GM21360 (cell line): ENCODE data around the gene MRE11.
A peak's percentile ranks its signal among the peaks of the same experiment; 100 is the strongest.

Experiments
- ATAC-seq: cut with Tn5 transposase; IDR thresholded peaks from one replicate; pipeline ENCODE4 v1.9.1; 2021; ENCODE audit warnings: mild to moderate bottlenecking, moderate library complexity; ENCODE audit not compliant: unreplicated experiment

Gene MRE11

DNA sequence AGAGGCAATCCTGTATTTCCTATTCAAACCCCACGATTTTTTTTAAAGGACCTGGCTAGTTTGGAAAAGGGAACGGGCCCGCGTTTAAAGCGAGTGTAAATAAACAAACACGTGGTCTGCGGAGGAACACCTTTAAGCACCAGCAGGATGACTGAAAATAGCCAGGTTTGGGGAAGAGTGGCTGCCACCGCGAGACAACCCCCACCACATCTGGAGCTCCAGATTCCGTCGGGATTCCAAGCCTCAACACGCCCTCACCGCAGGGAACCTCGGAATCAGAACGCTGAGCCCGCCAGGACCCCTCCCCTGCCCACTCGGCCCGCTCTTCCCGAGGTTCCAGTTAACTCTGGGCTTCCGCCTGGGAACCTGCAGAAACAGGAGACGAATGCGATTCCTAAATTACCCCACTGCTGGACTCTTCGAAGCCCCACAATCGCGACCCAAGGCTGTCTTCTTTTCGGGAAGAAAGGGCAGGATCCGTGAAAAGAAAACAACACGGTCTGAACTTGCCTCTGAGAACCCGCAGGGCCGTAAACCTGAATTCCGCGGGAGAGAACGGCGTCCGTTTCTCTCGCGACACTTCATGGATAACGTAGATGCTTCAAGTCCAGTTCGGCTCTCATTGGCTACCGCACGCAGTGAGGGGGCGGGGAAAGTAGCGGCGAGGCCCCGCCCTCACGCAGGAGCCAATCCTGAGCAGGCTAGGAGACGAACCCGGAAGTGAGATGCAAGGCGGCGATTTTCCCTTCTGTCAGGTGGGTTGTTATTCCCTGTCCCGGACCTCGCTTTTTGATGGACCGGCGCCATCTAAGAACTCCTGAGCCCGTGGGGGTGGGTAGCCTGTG, at the start of gene MRE11, which contains the start of gene ANKRD49:
TSS of gene MRE11 (minus strand) at position 564 of the 845 bp plus-strand sequence. CDS start 1,043 bp downstream, outside the sequence.
TSS of gene ANKRD49 (plus strand) at position 704 of the 845 bp plus-strand sequence. CDS start 2,710 bp downstream, outside the sequence.
- peak; percentile 100 for ATAC-seq

DNA sequence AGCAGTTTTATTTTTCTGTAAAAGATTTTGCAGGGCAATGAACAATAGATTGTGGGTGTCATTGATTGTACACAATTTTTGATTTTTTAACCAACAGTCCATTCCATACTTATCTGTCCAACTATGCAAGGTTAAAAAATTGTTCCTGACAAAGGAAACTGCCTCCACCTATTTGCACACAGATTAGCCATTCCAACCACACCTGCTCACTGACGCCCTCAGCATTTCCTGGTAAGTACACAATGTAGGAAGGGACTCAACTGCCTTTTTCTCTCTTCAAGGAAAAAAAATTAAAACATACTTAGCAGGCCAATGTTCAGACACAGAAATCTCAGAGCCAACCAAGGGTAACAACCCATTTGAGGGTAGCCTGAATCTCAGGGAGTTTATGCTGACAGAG, 45.8 kb upstream of the MRE11 start:
- ATAC-seq, result no peak

DNA sequence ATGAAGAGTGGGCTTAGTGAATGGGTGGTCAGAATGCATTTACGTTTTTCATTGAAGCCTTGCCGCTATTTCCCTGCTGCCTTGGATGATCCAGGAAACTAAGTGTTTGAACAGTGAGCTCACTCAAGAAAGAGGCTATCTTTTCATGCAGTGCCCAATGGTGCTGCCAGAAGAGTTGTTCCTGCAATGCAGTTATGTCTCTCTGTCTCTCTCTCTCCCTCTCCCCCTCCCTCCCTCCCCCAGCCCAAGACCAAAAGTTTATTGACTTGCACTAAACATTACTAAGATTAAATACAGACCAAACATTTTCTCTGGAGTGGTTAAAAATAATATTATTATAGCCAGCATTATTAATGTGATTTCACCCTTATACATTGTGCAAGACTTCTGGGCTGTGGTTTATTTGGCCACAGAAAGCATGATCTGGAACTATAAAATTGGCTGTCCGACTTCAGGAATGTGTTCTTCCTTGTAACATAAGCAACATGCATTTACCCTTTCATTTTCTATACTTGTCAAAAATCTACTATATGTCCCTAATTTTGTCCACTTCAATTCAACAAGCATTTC, 43.5 kb upstream of the MRE11 start:
- ATAC-seq, result no peak

DNA sequence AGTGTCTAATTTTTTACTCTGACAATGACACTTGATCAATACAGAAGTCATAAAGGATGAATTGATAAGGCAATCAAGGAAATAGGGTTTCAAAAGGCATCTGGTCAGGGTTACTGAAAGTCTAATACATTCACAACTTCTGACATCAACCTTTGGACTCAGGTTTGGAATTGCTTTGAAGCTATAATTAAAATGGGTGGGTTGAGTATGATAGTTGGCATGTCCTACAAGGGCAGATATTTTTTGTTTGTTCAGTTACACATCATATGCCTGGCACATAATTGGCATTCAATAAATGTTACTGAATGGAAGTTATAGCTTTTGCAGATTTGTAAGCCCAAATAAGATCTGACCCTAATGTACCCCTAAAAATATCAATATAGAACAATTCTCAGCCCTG, 42.7 kb upstream of the MRE11 start:
- no peak for ATAC-seq

DNA sequence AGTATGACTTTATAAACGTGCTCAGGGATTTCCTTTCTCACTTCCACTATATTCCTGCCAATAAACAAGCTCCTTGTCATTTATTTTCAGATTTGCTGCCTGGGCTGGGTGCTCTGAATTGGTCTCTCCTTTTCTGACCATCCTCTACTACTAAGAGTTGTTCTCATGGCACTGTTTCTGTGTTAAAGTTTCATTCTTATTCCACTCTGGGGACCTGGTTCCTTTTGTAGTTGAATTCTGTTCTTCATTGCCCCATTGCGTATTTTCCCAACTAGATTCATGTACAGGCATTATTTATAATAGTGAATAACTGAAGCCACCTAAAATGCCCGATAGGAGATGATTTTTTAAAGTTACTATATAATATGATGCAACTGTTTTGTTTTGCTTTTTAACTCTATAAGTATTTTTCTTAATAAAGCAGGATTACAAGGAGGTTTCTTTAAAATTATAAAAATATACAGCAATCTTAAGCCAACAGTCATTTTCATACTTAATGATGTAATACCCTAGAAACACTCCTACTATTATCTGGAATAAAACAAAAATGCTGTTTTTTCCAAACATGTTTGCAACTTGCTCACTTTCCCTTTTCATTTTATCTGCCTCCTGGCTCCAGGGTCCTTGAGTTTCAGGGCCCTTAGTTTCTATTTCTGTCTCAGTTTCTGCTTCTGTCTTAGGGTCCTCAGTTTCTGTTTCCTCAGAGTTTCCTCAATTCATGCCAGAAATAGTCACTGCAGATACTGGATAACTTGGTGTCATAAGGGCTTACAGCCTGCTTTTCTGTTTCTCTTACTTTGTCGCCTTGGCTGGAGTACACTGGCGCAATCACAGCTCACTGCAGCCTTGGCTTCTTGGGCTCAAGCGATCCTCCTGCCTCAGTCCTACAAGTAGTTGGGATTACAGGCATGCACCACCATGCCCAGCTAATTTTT, 40.3 kb upstream of the MRE11 start:
- no peak for ATAC-seq

DNA sequence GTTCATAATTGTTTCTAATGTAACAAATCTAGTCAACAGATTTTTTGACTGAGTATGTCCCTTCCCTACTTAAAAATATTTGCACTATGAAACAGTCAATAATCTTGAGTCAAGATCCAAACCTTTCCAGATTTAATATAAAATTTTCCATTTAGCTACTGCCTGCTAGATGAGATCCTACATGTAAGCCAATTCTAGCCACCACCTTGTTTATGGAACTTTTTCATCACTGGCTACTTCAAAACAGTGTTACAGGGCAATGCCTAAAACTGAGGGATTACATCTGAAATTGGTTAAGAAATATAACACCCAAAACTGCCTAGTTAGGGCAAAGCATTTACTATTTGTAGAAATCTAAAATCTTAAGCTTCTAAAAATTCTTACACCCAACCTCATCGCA, 39.6 kb upstream of the MRE11 start:
- no peak for ATAC-seq

DNA sequence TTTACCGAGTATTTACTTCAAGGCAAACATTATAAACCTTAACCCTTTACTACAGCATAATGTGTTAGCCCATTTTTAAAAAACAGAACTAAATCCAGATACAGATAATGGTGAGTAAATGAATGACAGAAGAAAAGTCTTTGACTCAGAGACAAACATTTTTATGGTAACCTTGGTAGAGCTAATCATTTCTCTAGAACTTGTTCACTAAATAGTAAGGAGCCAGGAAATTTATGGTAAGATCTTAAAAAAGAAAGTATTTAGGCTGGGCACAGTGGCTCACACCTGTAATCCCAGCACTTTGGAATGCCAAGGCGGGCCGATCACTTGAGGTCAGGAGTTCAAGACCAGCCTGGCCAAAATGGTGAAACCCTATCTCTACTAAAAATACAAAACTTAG, 38.6 kb upstream of the MRE11 start:
- no peak for ATAC-seq

DNA sequence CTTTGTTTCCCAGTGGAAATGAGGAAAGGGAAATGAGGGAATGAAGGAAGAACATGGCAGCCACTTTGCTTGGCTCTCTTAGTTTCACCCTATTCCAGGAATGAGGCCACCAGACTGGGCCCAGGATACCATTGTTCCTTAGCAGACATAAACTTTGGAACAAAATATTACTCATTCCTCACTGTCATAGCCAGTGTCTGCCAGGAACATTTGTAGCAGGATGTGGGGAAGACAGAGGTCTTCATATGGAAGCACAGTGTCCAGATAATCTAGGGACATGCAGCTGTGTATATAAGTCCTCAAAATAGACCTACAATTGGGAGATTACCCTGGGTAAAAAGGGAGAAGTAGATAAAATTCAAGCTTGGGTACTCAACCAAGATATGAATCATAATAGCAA, 34.9 kb upstream of the MRE11 start:
- ATAC-seq, result no peak

DNA sequence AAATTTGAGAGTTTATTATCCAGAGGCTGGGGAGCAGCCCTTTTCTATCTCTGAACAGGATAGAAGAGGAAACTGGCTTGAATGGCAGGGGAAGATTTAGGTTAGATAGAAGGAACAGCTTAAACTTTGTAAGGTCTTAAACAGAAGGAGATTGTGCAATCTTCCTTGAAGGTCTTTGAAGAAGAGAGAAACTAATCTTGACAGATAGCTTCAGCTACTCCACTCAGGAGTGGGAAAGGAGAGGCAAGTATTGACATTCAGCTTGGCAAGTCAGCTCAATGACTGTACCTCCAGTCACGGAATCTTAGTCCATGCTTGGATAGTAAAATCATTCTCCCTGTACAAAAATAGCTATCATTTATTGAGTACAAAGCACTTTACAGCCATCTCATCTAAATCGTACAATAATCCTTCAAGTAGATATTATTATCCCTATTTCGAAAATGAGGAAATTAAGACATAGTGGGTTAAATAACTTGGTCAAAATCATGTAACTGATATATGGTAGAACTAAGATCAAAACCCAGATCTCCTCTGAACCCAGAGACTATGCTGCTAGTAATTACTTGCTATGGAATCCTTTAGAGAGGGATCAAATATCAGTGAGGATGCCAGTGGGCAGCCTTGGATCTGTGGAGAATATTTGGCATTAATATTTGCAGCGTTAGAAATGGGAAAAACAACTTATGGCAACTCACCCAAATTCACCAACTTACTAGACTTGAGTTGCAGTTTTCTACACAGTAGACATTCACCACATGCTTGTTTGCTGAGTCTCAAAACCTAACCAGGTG, 33.2 kb upstream of the MRE11 start:
- ATAC-seq, result no peak

DNA sequence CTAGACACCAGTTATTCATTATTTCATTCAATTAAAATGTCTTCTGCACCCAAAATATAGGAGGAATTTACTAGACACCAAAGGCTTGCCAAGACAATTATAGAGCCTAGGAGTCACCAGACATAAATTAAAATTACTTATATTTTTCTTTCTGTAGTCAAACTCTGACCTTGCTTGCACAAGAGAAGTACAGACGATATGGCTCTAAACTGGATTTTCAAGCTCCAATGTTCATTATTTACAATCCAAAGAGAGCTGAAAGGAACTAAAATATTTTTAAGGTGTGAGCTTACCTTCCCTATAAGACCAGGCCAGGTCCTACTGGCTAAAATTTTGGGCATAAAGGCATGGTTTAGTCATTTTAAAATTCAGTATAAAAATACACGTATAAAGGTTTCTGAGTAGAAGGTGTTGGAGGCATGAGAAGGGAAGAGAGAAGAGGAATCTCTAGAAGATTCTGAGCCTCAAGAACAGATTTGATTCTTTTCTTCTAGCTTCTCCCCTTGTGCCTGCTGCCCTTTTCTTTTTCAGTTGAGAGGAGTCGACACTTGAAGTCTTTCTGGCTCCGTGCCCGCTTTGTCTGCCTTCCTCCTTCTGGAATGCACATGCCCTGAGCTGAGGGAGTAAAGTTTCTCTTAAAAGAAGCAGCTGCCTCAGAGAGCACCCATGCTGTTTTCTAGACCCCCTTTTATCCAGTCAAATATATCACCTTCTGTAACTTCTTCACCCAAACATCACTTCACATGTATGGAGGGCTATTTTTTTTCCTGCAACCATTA, 32.1 kb upstream of the MRE11 start:
- no peak for ATAC-seq

DNA sequence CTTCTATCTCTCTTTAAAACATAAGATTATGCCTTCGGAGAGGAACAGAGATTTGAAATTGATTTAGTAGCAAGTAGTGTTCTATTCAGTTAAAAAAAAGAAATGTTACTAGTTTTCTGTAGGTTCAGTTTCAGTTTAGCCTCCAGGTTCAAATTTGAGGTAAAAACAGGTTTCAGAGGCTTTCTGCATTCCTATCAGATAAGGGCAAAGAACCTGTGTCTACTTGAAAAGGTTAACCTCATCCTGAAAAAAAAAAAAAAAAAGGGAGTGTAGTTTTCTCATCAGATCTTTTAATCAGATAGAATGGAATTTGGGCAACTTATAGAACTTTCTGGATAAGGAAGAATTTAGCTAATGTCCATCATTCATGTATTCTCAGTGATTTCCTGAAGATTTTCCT, 30.7 kb upstream of the MRE11 start:
- no peak for ATAC-seq

DNA sequence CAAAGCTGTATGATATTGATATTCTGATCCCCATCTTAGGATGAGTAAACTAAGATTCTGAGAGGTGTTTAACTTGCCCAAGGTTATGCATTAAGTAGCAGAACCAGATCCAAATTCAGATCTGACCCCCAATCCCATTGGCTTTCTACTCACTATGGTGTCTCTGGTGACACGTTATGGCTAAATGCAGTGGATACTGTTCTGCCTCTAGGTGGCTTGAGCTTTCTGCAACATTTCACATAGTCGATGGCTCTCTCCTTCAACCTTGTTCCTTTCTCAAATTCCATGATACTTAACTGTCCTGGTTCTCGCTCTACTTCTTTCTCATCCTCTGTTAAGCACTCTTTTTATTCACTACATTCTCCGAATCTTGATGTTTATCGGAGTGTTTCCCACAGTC, 28.0 kb upstream of the MRE11 start:
- peak; percentile 63 for ATAC-seq

DNA sequence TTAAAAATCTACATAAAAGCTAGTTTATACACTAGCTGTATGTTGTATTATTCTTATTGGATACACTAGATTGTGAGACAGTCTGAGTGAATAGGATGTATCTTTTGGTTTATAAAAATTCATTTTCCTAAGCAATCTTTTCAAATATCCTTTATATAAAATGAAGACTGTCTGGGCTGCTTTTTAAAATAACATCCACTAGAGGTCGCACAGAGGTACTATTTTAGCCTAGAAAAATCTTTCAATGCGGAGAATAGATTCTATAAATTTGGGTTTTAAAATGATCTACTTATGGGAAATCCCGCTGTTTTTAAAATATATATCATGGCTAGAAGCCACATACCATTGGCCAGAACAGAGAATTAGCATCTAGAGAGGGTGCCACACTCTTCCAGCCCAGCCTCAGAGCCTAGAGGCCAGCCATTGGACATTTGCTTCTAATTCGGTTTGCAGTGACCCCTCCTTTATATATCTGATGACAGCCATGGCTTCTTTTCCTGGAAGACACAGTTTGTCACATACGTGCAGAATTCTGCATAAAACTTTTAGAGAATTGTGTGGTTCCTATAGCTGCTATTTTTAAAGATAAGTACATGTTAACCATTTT, 25.9 kb upstream of the MRE11 start:
- ATAC-seq, result no peak

DNA sequence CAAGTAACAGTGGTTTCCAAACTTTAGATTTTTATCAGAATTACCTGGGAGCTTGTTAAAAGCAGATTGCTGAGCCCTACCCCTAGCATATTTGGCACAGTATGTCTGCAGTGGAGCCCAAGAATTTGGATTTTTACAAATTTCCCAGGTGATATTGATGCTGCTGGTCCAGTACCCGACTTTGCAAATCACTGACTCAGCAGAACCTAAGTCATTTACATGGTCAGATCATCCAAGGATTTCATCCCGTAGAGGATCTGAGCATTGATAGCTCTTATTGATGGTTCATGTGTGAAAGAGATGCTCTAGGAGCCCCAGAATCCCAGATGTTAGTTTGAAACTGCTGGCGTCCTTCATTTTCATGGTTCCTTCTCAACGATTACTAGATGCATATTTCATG, 24.7 kb upstream of the MRE11 start:
- ATAC-seq, result no peak

DNA sequence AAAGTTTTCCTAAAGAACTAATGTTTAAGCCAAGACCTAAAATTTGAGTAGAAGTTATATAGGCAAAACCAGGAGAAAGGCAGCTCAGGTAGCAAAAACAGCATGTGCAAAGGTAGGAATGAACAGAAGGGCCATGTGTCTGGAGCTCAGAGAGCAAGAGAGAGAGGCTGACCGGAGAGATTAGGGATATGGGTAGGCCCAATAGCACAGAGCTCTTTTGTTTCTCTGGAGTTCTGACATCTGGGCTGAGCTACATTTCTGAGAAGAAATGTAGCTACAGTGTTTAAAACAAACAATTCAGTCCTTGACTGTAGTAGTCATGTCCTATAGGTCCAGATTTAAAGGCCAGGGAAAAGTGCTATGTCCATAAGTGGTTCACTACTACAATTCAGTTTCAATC, 23.1 kb upstream of the MRE11 start:
- no peak for ATAC-seq

DNA sequence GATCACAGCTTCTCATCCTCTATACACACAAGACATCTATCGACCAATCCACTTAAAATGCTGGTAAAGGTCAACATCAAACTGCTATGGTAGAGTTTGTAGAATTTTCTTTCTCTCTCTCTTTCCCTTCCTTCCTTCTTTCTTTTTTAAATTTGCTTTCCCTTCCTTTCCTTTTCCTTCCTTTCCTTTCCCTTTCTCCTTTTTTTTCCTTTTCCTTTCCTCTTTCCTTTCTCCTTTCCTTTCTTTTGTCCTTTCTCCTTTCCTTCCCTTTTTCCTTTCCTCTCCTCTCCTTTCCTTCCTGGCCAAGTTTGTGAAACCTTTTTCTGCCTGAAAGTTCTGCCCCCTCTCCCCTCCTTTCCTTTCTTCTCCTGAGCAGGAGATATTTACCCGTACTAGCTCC, 21.8 kb upstream of the MRE11 start:
- no peak for ATAC-seq

DNA sequence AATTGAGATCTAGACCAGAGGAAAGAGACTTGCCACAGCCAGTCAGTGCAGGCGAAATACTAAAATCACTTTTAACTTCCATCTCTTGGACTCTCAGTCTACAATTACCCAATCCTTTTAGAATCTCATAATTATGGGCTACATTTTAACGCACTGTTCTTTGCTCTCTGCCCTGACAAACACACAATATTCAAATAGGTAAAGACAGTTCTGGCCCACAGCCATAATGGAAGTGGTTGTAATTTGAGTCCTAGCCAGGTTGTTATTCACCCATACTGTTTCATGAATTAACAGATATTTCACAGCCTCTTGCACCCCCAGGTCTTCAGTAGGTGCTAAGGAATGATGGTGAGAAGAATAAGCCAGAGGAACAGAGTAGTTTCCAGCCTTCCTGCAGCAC, 19.4 kb upstream of the MRE11 start:
- no peak for ATAC-seq

DNA sequence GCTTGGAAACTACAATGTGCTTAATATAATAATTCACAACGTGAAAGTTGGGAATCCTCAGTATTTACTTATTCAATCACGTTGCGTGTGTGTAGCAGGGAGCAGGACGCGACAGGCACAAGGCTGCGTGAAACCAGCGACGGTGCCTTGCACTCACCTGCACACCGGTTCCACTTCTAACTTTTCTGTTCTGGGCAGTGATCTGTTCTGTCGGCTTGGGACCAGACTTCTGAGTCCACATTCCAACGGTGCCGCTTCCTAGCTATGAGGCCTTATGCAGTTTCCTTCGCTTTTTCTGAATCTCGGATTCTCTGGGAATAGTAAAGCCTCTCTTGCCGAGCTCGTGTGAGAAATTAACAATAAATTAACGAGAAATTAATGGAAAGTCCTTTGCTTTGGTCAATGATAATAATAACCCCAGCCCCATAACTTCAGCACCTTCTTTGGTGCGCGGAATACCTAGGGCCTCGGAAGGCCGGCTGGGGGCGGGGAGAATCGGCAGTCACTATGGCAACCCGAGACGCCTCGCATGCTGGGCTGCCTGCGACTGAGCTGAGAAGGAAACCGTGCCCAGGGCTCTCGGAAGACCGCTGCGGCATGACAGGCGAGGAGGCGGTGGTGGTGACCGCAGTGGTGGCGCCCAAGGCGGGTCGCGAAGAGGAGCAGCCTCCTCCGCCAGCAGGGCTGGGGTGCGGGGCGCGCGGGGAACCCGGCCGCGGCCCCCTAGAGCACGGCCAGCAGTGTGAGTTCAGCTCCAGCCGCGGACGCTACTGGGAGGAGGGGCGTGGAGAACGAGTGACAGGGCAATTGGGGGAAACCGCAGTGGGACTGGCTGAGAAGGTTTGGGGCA, 18.5 kb upstream of the MRE11 start, which contains the start of gene C11orf97:
TSS of gene C11orf97 (plus strand) at position 530 of the 850 bp plus-strand sequence. CDS start at position 598, 68 bp downstream.
- ATAC-seq, result peak; percentile 64
